H1 (cell line): ENCODE results near the gene MARK4.

ENCODE experiments used
- CTCF ChIP-seq, 3 experiments: IDR thresholded peaks; 1 replicate in 2 of 3; 2 replicates in 1 of 3; pipeline versions ENCODE4 v1.5.1 to v1.6.1; 2011; ENCODE audit warnings: low read length in 3 of 3, mild to moderate bottlenecking in 3 of 3, inconsistent platforms in 2 of 3, low read depth in 1 of 3, moderate library complexity in 1 of 3; ENCODE audit not compliant: insufficient read depth in 1 of 3; ENCODE audit errors: control extremely low read depth in 1 of 3
- EP300 ChIP-seq, 2 experiments: IDR thresholded peaks; 1 replicate in 1 of 2; 2 replicates in 1 of 2; pipeline ENCODE4 v1.6.1; 2011 to 2012; ENCODE audit warnings: low read depth in 2 of 2, low read length in 2 of 2, mild to moderate bottlenecking in 2 of 2, borderline replicate concordance in 1 of 2, inconsistent platforms in 1 of 2, moderate library complexity in 1 of 2
- EZH2 ChIP-seq: fragments of 200-600 bp; sonication (generic); IDR thresholded peaks from 2 replicates; pipeline ENCODE4 v1.7.1; 2012; ENCODE audit warnings: low read depth, mild to moderate bottlenecking, moderate library complexity, low read length, inconsistent platforms; ENCODE audit not compliant: severe bottlenecking
- GABPA ChIP-seq: IDR thresholded peaks from 2 replicates; pipeline ENCODE4 v1.6.1; 2011; ENCODE audit warnings: mild to moderate bottlenecking, low read length, moderate library complexity, borderline replicate concordance; ENCODE audit not compliant: insufficient read depth
- RAD21 ChIP-seq, 2 experiments: IDR thresholded peaks in 1 of 2; conservative IDR thresholded peaks in 1 of 2; 2 replicates each; pipeline ENCODE4 v1.6.1; 2011; ENCODE audit warnings: low read depth in 2 of 2, low read length in 2 of 2, improper control_type of control experiment in 1 of 2, inconsistent platforms in 1 of 2, mild to moderate bottlenecking in 1 of 2, moderate library complexity in 1 of 2
- RFX5 ChIP-seq: IDR thresholded peaks from 2 replicates; pipeline ENCODE4 v1.6.1; 2011; ENCODE audit warnings: low read depth, low read length, improper control_type of control experiment, borderline replicate concordance
- SIRT6 ChIP-seq: IDR thresholded peaks from one replicate; pipeline ENCODE4 v1.7.1; 2012; ENCODE audit warnings: low read length, inconsistent platforms

GRCh38 chr19:45223879-45224278 lies 27.2 kb upstream of the MARK4 start:
- TF ChIP-seq EZH2 (no peak), RFX5 (no peak), SIRT6 (no peak), GABPA (no peak), RAD21 (IDR thresholded peaks at IDR 0.05 in 1 of 2, conservative IDR thresholded peaks at IDR 0.05 in 1 of 2; ENCODE audit: low read depth in 2 of 2, low read length in 2 of 2) (no peak), CTCF (IDR thresholded peaks at IDR 0.05; ENCODE audit: control extremely low read depth in 1 of 3, insufficient read depth in 1 of 3, low read depth in 1 of 3, low read length in 3 of 3) (no peak), EP300 (IDR thresholded peaks at IDR 0.05; ENCODE audit: borderline replicate concordance in 1 of 2, low read depth in 2 of 2, low read length in 2 of 2) (no peak)
